KOPT-K1 (cell line): ENCODE measurements around the gene FLT3.
"Not testable (repeated sequence)": the region's sequence is repeated elsewhere in the genome, so short reads cannot be mapped to it uniquely, and the experiment has no call there.

Experiments
- H3K27ac ChIP-seq: fragments of 200-600 bp; sonication (generic); 2 replicates; pipeline ENCODE4 v1.5.1; 2016; ENCODE audit warnings: antibody characterized with exemption, mild to moderate bottlenecking, low read depth, low read length; ENCODE audit not compliant: poor library complexity, severe bottlenecking
- H3K36me3 ChIP-seq: fragments of 200-600 bp; sonication (generic); 2 replicates; pipeline ENCODE4 v1.5.1; 2017; ENCODE audit warnings: antibody characterized with exemption, mild to moderate bottlenecking, low read length, moderate library complexity; ENCODE audit not compliant: insufficient read depth
- H3K9me3 ChIP-seq: fragments of 200-600 bp; sonication (generic); 2 replicates; pipeline ENCODE4 v1.5.1; 2017; ENCODE audit warnings: antibody characterized with exemption, low read length, mild to moderate bottlenecking; ENCODE audit not compliant: insufficient read depth, poor library complexity, severe bottlenecking

The FLT3 gene

GRCh38 chr13:28120317-28120716, 19.9 kb upstream of the FLT3 start:
- Histone ChIP-seq H3K36me3 (no peaks in the 10 kb centered on the region), H3K9me3 (no peaks in the 10 kb centered on the region), H3K27ac (no peak overlapping the region)

GRCh38 chr13:28117689-28118377, 17.5 kb upstream of the FLT3 start:
- no peaks in the 10 kb centered on the region for H3K9me3 ChIP-seq
- no peaks in the 10 kb centered on the region for H3K36me3 ChIP-seq
- H3K27ac ChIP-seq: no peak overlapping the region

GRCh38 chr13:28116736-28117135, 16.4 kb upstream of the FLT3 start:
- Histone ChIP-seq H3K27ac (no peak overlapping the region), H3K36me3 (no peaks in the 10 kb centered on the region), H3K9me3 (no peaks in the 10 kb centered on the region)

- no peak overlapping the region for H3K27ac ChIP-seq
- no peaks in the 10 kb centered on the region for H3K36me3 ChIP-seq
- no peaks in the 10 kb centered on the region for H3K9me3 ChIP-seq
These were observed 10.0 kb upstream of the FLT3 start for GRCh38 chr13:28110414-28110813.

- no peaks in the 10 kb centered on the region for H3K9me3 ChIP-seq
- H3K36me3 ChIP-seq: no peaks in the 10 kb centered on the region
- no peak overlapping the region for H3K27ac ChIP-seq
These were observed 6.6 kb upstream of the FLT3 start for GRCh38 chr13:28106976-28107375.

GRCh38 chr13:28101886-28102285, 1.5 kb upstream of the FLT3 start:
- H3K36me3 ChIP-seq, H3K9me3 ChIP-seq, H3K27ac ChIP-seq: not testable (repeated sequence)

GRCh38 chr13:28099396-28100149, 803 bp downstream of the FLT3 start:
- H3K9me3 ChIP-seq: no peaks in the 10 kb centered on the region
- no peaks in the 10 kb centered on the region for H3K36me3 ChIP-seq
- no peak overlapping the region for H3K27ac ChIP-seq

GRCh38 chr13:28097503-28097902, 2.9 kb downstream of the FLT3 start:
- H3K9me3 ChIP-seq: no peaks in the 10 kb centered on the region
- H3K27ac ChIP-seq: no peak overlapping the region
- H3K36me3 ChIP-seq: no peaks in the 10 kb centered on the region

- Histone ChIP-seq H3K9me3 (no peaks in the 10 kb centered on the region), H3K36me3 (no peaks in the 10 kb centered on the region), H3K27ac (no peak overlapping the region)
These were observed 6.1 kb downstream of the FLT3 start for GRCh38 chr13:28094306-28094705.

- H3K36me3 ChIP-seq: no peaks in the 10 kb centered on the region
- H3K9me3 ChIP-seq: no peaks in the 10 kb centered on the region
- H3K27ac ChIP-seq: no peak overlapping the region
These were observed 6.5 kb downstream of the FLT3 start for GRCh38 chr13:28093881-28094280.

GRCh38 chr13:28092431-28092830, 7.9 kb downstream of the FLT3 start:
- Histone ChIP-seq H3K27ac (no peak overlapping the region), H3K9me3 (no peaks in the 10 kb centered on the region), H3K36me3 (no peaks in the 10 kb centered on the region)

- H3K9me3 ChIP-seq: no peaks in the 10 kb centered on the region
- no peak overlapping the region for H3K27ac ChIP-seq
- no peaks in the 10 kb centered on the region for H3K36me3 ChIP-seq
These were observed 11.3 kb downstream of the FLT3 start for GRCh38 chr13:28089065-28089464.

- H3K9me3 ChIP-seq, H3K27ac ChIP-seq, H3K36me3 ChIP-seq: not testable (repeated sequence)
These were observed 22.6 kb downstream of the FLT3 start for GRCh38 chr13:28077820-28078219.

- H3K27ac ChIP-seq: no peak overlapping the region
- H3K36me3 ChIP-seq: no peaks in the 10 kb centered on the region
- H3K9me3 ChIP-seq: no peaks in the 10 kb centered on the region
These were observed 23.1 kb downstream of the FLT3 start for GRCh38 chr13:28077231-28077630.

- Histone ChIP-seq H3K27ac (no peak overlapping the region), H3K36me3 (no peaks in the 10 kb centered on the region), H3K9me3 (no peaks in the 10 kb centered on the region)
These were observed 29.0 kb downstream of the FLT3 start for GRCh38 chr13:28071424-28071823.

- H3K27ac ChIP-seq: no peak overlapping the region
- no peaks in the 10 kb centered on the region for H3K36me3 ChIP-seq
- H3K9me3 ChIP-seq: no peaks in the 10 kb centered on the region
These were observed 32.9 kb downstream of the FLT3 start for GRCh38 chr13:28067491-28067890.
